ENCODE results near the gene PIAS1.
"Not testable (repeated sequence)": the region's sequence is repeated elsewhere in the genome, so short reads cannot be mapped to it uniquely, and the experiment has no call there.

PIAS1 gene

GRCh38 chr15:68053701-68054627 is at the start of gene PIAS1:
Gene PIAS1, plus strand, starts transcription at chr15:68054315. Its CDS starts 12 bp downstream, at chr15:68054327.
- H3K36me3 Mint-ChIP-seq (ENCODE audit: insufficient read depth) = peaks cover 12% of the 10 kb centered on the region
- H3K4me3 Mint-ChIP-seq = peak within 1 kb of the TSS; percentile 94
- DNase-seq (ENCODE audit: low spot score in 2 of 2) (peak; percentile 79 to 91), ATAC-seq (replicated peaks; ENCODE audit: extremely low read depth, poor library complexity, severe bottlenecking) (peak; percentile 88)
- no peaks in the 10 kb centered on the region for H3K9me3 Mint-ChIP-seq
- peaks cover 2% of the 10 kb centered on the region for H3K27me3 Mint-ChIP-seq
- peak within 1 kb of the TSS; percentile 95 for H3K27ac Mint-ChIP-seq (ENCODE audit: low read depth)
- H3K4me1 Mint-ChIP-seq = peaks cover 36% of the 10 kb centered on the region

- ATAC-seq (replicated peaks; ENCODE audit: extremely low read depth, poor library complexity, severe bottlenecking); H3K4me1 Mint-ChIP-seq: not testable (repeated sequence)
These were observed 46.5 kb upstream of the PIAS1 start for GRCh38 chr15:68007642-68008041.

GRCh38 chr15:68010361-68011153 is 43.6 kb upstream of the PIAS1 start:
- H3K27me3 Mint-ChIP-seq = peaks cover 63% of the 10 kb centered on the region
- peaks cover 11% of the 10 kb centered on the region for H3K9me3 Mint-ChIP-seq
- no peaks in the 10 kb centered on the region for H3K4me1 Mint-ChIP-seq
- H3K27ac Mint-ChIP-seq (ENCODE audit: low read depth) = no peak overlapping the region
- no peak for DNase-seq (ENCODE audit: low spot score in 2 of 2)
- no peak for ATAC-seq (replicated peaks; ENCODE audit: extremely low read depth, poor library complexity, severe bottlenecking)
- H3K4me3 Mint-ChIP-seq = no peak overlapping the region
- H3K36me3 Mint-ChIP-seq (ENCODE audit: insufficient read depth) = no peaks in the 10 kb centered on the region

More at GRCh38 chr15:68007642-68008041, 46.5 kb upstream of the PIAS1 start:
- H3K27ac Mint-ChIP-seq (ENCODE audit: low read depth); H3K36me3 Mint-ChIP-seq (ENCODE audit: insufficient read depth); DNase-seq (ENCODE audit: low spot score in 2 of 2); H3K4me3 Mint-ChIP-seq: not testable (repeated sequence)
- Mint-ChIP-seq H3K27me3 (peaks cover 38% of the 10 kb centered on the region), H3K9me3 (peaks cover 11% of the 10 kb centered on the region)

- Mint-ChIP-seq H3K4me3 (no peak overlapping the region), H3K27ac (ENCODE audit: low read depth) (no peak overlapping the region), H3K27me3 (peaks cover 54% of the 10 kb centered on the region), H3K4me1 (no peaks in the 10 kb centered on the region), H3K9me3 (peaks cover 4% of the 10 kb centered on the region), H3K36me3 (ENCODE audit: insufficient read depth) (no peaks in the 10 kb centered on the region)
- no peak for ATAC-seq (replicated peaks; ENCODE audit: extremely low read depth, poor library complexity, severe bottlenecking)
- DNase-seq (ENCODE audit: low spot score in 2 of 2) = no peak
These were observed 41.2 kb upstream of the PIAS1 start for GRCh38 chr15:68012911-68013310.

- H3K27ac Mint-ChIP-seq (ENCODE audit: low read depth) = no peak overlapping the region
- H3K4me3 Mint-ChIP-seq = no peak overlapping the region
- H3K9me3 Mint-ChIP-seq = no peaks in the 10 kb centered on the region
- ATAC-seq (replicated peaks; ENCODE audit: extremely low read depth, poor library complexity, severe bottlenecking) = no peak
- peaks cover 41% of the 10 kb centered on the region for H3K27me3 Mint-ChIP-seq
- DNase-seq (ENCODE audit: low spot score in 2 of 2) = no peak
- H3K36me3 Mint-ChIP-seq (ENCODE audit: insufficient read depth) = no peaks in the 10 kb centered on the region
- H3K4me1 Mint-ChIP-seq = no peaks in the 10 kb centered on the region
These were observed 39.9 kb upstream of the PIAS1 start for GRCh38 chr15:68014219-68014618.

- no peaks in the 10 kb centered on the region for H3K36me3 Mint-ChIP-seq (ENCODE audit: insufficient read depth)
- no peaks in the 10 kb centered on the region for H3K4me1 Mint-ChIP-seq
- DNase-seq (ENCODE audit: low spot score in 2 of 2) = no peak
- no peak overlapping the region for H3K27ac Mint-ChIP-seq (ENCODE audit: low read depth)
- ATAC-seq (replicated peaks; ENCODE audit: extremely low read depth, poor library complexity, severe bottlenecking) = no peak
- H3K27me3 Mint-ChIP-seq = peaks cover 31% of the 10 kb centered on the region
- no peak overlapping the region for H3K4me3 Mint-ChIP-seq
- no peaks in the 10 kb centered on the region for H3K9me3 Mint-ChIP-seq
These were observed 38.9 kb upstream of the PIAS1 start for GRCh38 chr15:68015244-68015643.

GRCh38 chr15:68017201-68017600 is 36.9 kb upstream of the PIAS1 start:
- Mint-ChIP-seq H3K27ac (ENCODE audit: low read depth) (no peak overlapping the region), H3K27me3 (peaks cover 32% of the 10 kb centered on the region), H3K36me3 (ENCODE audit: insufficient read depth) (no peaks in the 10 kb centered on the region), H3K4me3 (no peak overlapping the region), H3K9me3 (no peaks in the 10 kb centered on the region), H3K4me1 (no peaks in the 10 kb centered on the region)
- DNase-seq (ENCODE audit: low spot score in 2 of 2) = no peak
- no peak for ATAC-seq (replicated peaks; ENCODE audit: extremely low read depth, poor library complexity, severe bottlenecking)

- H3K4me3 Mint-ChIP-seq = no peak overlapping the region
- DNase-seq (ENCODE audit: low spot score in 2 of 2) (no peak), ATAC-seq (replicated peaks; ENCODE audit: extremely low read depth, poor library complexity, severe bottlenecking) (no peak)
- peaks cover 27% of the 10 kb centered on the region for H3K27me3 Mint-ChIP-seq
- H3K9me3 Mint-ChIP-seq = no peaks in the 10 kb centered on the region
- no peak overlapping the region for H3K27ac Mint-ChIP-seq (ENCODE audit: low read depth)
- H3K36me3 Mint-ChIP-seq (ENCODE audit: insufficient read depth) = no peaks in the 10 kb centered on the region
- no peaks in the 10 kb centered on the region for H3K4me1 Mint-ChIP-seq
These were observed 35.2 kb upstream of the PIAS1 start for GRCh38 chr15:68018797-68019444.

GRCh38 chr15:68019814-68020525 is 34.1 kb upstream of the PIAS1 start:
- no peaks in the 10 kb centered on the region for H3K9me3 Mint-ChIP-seq
- no peak for DNase-seq (ENCODE audit: low spot score in 2 of 2)
- peaks cover 16% of the 10 kb centered on the region for H3K27me3 Mint-ChIP-seq
- no peak for ATAC-seq (replicated peaks; ENCODE audit: extremely low read depth, poor library complexity, severe bottlenecking)
- no peaks in the 10 kb centered on the region for H3K36me3 Mint-ChIP-seq (ENCODE audit: insufficient read depth)
- no peaks in the 10 kb centered on the region for H3K4me1 Mint-ChIP-seq
- H3K4me3 Mint-ChIP-seq = no peak overlapping the region
- H3K27ac Mint-ChIP-seq (ENCODE audit: low read depth) = no peak overlapping the region

GRCh38 chr15:68020685-68021084 is 33.4 kb upstream of the PIAS1 start:
- Mint-ChIP-seq H3K27me3 (peaks cover 15% of the 10 kb centered on the region), H3K4me3 (no peak overlapping the region), H3K36me3 (ENCODE audit: insufficient read depth) (no peaks in the 10 kb centered on the region), H3K4me1 (no peaks in the 10 kb centered on the region), H3K27ac (ENCODE audit: low read depth) (no peak overlapping the region), H3K9me3 (no peaks in the 10 kb centered on the region)
- DNase-seq (ENCODE audit: low spot score in 2 of 2) (no peak), ATAC-seq (replicated peaks; ENCODE audit: extremely low read depth, poor library complexity, severe bottlenecking) (no peak)

- Mint-ChIP-seq H3K36me3 (ENCODE audit: insufficient read depth) (no peaks in the 10 kb centered on the region), H3K27ac (ENCODE audit: low read depth) (no peak overlapping the region), H3K4me1 (no peaks in the 10 kb centered on the region), H3K4me3 (no peak overlapping the region), H3K27me3 (peaks cover 15% of the 10 kb centered on the region), H3K9me3 (no peaks in the 10 kb centered on the region)
- no peak for ATAC-seq (replicated peaks; ENCODE audit: extremely low read depth, poor library complexity, severe bottlenecking)
- no peak for DNase-seq (ENCODE audit: low spot score in 2 of 2)
These were observed 32.1 kb upstream of the PIAS1 start for GRCh38 chr15:68022061-68022460.
